Measurements from ENCODE around the gene CMC2.
A peak's percentile ranks its signal among the peaks of the same experiment; 100 is the strongest.

The CMC2 gene

DNA sequence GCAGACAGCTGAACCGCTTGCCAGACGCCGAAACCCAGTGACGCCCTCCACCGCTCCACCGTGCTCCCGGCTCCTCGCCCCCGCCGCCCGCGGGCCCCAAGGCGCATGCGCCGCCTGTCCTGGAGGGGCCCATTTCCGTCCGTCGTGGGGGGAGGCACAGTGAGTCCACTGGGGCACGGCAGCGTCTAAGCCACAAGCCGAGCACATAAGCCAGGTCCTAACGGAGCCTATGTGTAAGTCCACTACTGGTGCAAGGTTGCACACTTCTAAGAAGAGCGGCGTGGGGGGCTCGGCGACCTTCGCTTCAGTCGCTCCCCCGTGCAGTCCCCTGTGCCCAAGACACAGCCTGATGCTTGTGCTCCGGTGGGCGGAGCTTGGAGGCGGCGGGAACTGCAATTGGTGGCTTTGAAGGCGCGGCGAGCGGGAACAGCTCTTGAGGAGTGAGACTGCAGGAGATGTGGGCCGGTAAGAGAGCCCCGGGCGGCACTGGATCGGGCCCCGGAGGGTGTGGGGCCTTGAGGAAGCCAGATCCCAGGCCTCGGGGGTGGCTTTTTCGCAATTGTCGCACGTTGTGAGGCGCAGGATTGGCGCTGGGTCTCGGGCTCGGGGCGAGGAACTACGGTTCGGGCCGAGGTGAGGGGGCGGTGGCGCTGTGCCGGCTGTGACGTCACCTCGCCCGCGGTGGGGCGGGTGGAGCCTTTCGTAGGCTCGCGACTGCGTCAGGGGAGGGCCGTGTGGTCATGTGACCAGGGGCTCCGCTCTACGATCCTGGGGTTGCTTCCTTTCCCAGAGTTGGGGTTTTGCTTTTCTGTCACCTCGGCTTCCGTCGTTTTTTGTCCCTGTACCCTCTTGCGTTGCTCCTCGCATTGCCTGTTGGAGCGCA is at the start of gene CMC2, which contains the start of gene CENPN:
CMC2 (minus strand) TSS at position 73 of the 883 bp plus-strand sequence. CDS start 9,491 bp downstream, outside the sequence.
CENPN (plus strand) TSS at position 402 of the 883 bp plus-strand sequence. CDS start 4,726 bp downstream, outside the sequence.
- DNase-seq, result peak; percentile 98

DNA sequence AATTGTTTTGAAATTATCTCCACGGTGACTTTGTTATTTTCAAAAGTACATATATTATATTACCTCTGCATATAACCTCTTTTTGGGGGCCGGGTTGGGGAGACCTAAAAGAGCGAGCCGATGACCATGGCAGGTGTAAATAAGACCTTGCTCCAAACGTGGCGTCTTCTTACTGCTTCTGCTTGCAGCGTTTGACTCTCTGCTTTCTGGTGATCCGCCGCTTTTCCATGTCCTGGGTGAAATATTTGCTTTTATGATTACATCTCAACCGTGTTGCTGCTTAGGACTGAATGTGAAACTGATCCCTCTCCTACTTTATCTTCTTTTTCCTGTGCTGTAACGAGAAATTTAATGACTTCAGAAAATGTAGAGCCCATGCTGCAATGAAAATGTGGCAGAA is 47.1 kb upstream of the CMC2 start:
- no peak for DNase-seq

DNA sequence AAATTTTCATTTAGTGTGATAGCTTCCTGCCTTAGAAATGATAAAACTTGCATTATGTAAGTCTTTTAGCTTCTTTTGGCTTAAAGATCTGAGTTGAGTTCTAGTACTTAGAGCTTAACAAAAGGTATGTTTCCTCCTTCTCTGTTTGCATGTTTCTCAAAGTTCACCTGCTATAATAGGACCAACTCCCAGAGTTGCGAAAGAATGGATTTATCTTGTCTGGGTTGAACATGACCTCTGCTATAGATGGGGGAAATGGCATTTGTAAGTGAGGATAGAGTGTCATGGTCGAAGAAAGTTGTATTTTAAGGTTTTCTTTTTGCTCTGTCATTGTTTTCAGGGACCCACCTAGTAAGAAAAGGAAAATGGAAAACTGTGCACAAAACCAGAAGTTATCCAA is 36.1 kb upstream of the CMC2 start:
- DNase-seq, result no peak

DNA sequence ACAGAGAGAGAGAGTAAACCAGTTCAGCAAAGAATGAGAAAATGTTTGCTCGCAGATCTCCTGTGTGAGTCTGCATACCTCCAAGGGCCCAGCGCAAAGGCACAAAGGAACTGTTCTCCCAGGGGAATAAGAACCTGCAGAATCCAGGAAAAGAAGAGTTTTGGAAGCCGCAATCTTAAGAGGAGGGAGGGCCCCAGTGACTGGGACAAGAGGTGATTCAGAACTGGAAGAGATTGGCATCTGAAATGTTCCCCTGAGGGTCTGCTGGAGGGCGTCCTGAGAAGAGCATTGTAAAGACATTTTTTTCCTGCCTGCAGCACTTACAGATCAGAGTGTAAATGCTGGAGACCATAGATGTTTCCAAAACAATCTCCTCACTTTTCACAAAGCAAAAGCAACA is 35.0 kb upstream of the CMC2 start:
- DNase-seq, result no peak

DNA sequence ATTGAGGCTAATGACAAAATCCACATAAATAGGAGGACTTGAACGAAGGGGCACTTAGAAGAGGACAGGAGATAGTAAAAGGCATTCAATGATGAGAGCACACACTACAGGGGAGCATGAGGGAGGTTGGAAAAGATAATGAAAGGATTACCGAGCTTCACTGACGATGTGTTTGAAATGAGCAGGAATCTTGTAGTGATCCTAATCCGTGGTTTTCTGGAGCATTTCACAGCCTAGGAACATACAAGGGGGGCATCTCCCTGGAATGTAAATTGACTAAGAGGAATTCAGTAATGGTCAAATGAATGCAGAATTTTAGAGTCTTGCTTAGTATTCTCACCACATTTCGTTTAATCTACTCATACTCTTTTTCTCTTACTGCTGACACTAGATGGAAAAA is 34.2 kb upstream of the CMC2 start:
- DNase-seq, result no peak

DNA sequence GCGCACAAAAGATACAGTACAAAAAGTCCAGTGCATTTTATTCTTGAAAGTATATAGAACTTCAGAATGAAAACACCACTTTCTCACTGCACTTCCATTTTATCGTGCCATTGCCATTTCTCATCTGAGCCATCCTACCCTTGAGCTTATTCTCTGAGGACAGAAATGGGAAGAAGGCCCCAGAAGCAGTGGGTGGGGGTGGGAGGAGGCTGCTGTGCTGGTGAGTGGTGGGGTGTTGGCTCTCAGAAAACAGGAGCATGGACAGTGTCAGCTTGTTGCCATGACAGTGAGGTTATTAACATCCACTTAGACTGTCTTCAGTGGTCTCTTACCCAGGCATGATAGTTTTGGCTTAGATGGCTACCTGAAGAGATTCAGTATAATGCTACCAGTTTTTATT is 33.4 kb upstream of the CMC2 start:
- no peak for DNase-seq

DNA sequence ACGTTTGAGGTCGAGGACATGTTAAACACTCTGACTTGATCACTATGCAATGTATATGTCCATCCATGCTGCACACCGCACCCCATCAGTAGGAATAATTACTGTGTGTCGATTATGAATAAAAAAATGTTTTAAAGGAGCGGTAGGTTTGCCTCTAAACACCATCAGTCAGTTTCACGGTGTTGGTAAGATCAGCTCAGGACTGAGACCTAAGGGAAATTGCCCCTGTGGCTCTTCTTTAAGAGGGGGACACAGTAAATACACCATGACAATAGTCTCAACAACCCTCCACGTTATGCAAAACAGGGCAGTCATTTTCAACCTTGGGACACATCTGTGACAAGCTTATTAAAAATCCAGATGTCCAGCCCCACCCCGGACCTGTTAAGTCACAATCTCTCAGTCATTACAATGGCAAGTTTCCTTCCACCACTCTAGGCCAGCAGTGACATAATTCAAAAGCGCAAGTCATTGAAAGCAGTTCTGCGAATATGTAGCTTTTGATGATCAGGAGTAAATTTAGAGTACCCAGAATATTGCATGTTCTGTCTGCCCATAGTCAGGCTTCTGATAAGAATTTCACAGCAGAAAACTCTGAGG is 30.2 kb upstream of the CMC2 start:
- DNase-seq, result no peak

DNA sequence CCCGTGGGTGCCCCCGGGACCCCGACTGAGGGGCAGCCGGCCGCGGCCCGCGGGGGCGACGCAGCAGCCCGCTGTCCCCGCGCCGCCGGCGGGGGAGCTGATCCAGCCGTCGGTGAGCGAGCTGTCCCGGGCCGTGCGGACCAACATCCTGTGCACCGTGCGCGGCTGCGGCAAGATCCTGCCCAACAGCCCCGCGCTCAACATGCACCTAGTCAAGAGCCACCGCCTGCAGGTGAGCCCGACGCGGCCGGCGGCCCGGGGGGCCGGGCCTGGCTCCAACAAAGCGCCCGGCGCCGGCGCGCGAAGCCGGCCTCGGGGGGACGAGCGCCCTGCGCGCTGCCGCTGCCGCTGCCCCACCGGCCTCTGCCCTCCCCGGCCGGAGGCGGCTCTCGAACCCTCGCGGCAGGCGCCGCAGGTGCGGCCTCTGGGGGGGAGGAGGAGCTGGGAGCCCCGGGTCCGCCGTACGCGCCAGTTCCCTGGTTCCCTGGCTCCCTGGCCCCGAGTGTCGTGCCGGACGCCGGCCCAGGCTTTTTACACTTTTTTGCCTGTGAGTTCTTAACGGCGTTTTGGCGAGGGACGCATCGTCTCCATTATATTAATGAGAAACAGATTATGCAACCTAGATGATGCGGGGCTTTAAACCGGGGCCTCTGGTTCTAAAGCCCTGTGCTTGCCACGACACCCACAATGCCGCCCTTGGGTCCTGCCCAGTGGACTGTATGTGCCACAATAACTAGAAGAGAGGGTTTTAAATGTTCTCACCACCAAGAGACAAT is 29.5 kb upstream of the CMC2 start:
- DNase-seq, result peak; percentile 63

DNA sequence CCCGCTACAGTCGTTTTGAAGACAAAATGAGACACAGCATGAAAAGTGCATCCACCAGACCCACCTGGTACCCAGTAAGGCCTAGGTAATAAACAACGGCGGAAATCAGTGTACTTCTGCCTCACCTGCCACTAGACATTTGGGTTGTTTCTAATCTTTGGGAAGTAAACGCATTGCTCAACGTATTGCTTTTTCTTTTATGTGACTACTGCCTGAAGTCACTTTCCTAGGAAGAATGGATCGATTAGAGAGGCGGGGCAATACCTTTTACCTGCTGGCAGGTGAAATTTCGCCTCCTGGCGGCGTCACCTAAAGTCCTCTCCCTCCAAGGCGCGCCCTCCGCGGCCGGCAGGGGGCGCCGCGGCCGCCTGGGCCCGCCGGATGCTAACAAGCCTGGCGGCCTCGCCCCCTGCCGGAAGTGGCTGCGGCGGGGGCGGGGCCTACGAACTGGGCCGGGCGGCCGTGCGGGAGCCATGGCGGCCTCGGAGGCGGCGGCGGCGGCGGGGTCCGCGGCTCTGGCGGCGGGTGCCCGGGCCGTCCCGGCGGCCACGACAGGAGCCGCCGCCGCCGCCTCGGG is 28.8 kb upstream of the CMC2 start, which contains the start of gene ATMIN:
ATMIN (plus strand) TSS at position 445 of the 577 bp plus-strand sequence; CDS start at position 474, 29 bp downstream.
- peak; percentile 94 for DNase-seq

DNA sequence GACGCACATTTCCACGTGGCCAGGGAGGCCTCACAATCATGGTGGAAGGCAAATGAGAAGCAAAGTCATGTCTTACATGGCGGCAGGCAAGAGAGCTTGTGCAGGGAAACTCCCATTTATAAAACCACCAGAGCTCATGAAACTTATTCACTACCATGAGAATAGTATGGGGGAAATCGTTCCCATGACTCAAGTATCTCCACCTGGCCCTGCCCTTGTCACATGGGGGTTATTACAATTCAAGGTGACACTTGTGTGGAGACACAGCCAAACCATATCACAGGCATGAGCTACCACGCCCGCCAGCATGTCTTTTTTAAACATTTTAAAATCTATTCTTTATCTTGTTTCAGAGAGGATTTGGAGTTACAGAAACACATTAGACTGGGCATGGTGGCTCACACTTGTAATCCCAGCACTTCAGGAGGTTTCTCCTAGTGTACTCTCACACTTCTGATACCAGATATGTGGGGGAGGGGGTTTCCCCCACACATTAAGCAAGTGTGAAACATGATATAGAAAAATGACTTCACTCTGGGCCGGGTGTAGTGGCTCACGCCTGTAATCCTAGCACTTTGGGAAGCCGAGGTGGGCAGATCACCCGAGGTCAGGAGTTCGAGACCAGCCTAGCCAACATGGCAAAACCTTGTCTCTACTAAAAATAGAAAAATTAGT is 23.4 kb upstream of the CMC2 start:
- DNase-seq, result no peak

DNA sequence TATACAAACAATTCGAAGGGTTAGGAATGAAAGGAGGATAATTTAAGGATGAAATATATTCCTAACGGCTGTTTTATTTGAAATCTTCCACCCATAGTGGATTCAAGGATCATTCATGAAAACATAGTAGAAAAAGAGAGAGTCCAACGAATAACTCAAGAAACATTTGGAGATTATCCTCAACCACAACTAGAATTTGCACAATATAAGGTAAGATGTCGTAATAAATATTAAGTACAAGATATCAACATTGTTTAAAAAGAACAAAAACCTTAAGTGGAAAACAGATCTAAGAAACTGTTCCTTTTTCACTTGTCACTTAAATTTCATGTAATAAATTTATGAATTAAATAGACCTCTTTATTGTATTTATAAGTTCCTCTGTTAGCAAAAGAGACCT is 19.7 kb upstream of the CMC2 start:
- DNase-seq, result no peak

DNA sequence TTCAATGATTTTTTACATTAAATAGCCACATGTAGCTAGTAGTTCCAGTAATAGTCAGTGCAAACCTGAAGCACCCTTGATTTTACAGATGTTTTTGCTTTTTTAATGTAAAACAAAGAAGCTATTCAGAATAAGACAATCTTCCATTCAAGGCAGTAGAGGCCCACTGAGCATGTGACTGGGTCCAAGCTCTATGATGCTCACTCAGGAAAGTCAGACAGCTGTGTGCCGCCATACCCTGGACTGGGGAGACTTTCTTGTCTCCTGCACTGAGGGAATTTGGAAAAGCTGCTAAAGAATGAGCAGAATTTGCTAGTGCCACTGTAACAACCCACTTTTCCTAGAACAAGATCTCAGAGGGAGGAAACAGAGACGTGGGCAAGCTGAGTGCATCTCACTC is 11.8 kb upstream of the CMC2 start:
- DNase-seq, result no peak

DNA sequence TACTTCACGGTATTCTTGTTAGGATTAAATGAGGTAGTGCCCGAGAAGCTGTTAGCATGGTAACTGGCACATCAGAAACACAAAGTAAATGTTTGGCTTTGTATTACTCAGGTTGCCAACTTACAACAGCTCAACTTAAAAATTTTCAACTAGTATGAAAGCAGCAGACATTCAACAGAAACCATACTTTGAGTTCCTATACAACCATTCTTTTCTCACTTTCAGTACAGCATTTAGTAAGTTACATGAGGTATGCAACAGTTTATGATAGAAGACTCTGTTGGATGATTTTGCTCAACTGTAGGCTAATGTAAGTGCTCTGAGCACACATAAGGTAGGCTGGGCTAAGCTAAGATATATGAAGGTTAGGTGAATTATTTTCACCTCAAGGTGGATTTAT is 8.0 kb upstream of the CMC2 start:
- DNase-seq, result no peak

DNA sequence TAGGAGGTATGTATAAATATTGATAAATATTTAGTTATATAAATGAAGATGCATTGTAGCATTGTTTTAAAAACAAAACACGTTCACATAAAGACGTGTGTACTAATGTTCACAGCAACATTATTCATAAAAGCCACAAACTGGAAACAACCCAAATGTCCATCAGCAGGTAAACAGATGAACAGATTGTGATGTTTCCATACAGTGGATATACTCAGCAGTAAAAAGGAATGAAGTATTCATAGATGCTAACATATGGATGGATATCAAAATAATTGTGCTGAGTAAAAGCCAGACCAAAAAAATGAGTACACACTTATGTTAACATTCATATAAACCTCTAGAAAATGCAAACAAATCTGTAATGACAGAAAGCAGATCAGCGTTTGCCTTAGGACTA is 6.3 kb upstream of the CMC2 start:
- DNase-seq, result no peak

DNA sequence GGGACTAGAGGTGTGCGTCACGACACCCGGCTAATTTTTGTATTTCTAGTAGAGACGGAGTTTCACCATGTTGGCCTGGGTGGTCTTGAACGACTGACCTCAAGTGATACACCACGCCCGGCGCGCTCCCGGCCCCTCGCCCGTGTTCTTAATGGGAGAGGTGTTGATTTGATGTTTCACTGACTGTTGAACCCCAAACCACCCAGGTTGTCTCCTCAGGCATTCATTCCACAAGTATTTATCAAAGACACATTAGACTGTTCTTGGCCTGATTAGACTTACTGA is 1.8 kb upstream of the CMC2 start:
- DNase-seq, result no peak

DNA sequence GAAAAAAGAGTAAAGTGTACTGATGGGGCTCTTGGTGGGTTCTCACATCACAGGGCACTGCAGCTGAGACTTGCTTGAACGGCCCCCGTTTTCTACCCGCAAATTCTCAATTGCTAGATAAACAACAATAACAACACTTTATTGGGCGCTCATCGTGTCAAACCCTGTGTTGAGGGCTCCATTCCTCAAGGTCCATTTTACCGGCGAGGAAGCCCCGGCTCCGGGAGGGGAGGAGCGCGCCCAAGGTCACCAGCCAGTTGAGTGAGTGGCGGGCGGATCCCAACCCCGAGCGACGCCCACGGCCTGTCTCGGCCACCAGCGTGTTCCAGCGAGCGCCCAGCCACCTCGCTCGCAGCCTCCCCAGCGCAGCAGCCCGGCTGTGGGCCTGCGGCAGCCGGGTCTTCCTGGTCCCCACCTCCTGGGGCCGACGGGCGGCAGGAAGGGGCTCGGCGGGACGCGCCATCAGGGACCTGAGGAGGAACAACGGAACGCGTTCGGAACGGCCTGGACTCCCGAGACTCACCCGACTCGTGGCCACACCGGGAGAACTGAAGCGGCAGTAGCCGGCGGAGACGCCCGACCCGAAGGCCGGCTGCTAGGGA is 373 bp downstream of the CMC2 start:
- DNase-seq, result peak; percentile 73

DNA sequence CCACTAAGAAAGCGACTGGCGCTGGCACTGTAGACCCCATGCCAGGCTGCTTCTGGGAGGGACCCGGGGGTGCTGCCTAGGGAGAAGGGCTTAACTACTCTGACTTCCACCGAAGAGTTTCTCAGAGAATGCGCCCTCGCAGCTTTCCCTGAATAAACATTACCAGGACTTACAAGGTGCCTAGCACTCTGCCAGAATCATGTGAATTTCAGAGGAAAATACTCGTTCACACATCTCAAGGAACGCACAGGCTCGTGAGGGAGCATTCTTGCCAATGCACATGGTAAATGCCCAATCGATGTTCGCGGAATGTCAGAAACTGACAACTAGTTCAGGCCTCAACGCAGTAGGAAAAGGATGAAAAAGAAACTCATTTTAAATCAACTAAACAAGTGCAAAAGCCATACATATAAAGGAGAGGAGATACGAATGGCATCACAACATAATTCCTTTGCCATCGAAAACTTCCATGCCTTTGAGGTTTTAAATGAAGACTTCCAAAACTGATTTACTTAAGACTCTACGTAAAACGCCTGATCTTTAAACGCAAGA is 999 bp downstream of the CMC2 start:
- DNase-seq, result no peak

DNA sequence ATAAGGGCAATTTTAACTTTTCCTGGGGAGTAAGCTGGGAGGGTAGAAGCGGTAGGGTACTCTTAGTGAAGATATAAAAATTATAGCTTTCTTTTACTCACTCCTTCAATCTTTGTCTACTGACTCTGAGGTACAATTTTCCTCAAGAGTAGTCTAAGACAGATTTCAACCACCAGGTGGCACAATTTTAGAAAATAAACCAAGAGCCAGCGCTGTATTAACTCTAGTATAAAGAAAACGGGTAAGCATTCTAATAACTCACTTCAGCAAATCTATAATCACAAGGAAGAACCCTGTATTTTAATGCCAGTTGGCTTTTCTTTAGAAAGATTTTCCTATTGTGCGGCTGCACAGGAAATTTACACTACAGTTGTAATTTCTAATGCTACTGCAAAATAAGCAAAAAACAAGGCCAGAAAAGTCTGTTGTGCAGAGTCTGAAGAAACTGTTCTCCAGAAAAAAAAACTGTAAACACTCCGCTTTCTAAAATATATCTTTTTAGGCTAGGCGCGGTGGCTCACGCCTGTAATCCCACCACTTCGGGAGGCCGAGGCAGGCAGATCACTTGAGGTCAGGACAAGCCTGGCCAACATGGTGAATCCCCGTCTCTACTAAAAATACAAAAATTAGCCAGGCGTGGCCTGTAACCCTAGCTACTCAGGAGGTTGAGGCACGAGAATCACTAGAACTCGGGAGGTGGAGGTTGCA is 1.9 kb downstream of the CMC2 start:
- DNase-seq, result peak; percentile 33

DNA sequence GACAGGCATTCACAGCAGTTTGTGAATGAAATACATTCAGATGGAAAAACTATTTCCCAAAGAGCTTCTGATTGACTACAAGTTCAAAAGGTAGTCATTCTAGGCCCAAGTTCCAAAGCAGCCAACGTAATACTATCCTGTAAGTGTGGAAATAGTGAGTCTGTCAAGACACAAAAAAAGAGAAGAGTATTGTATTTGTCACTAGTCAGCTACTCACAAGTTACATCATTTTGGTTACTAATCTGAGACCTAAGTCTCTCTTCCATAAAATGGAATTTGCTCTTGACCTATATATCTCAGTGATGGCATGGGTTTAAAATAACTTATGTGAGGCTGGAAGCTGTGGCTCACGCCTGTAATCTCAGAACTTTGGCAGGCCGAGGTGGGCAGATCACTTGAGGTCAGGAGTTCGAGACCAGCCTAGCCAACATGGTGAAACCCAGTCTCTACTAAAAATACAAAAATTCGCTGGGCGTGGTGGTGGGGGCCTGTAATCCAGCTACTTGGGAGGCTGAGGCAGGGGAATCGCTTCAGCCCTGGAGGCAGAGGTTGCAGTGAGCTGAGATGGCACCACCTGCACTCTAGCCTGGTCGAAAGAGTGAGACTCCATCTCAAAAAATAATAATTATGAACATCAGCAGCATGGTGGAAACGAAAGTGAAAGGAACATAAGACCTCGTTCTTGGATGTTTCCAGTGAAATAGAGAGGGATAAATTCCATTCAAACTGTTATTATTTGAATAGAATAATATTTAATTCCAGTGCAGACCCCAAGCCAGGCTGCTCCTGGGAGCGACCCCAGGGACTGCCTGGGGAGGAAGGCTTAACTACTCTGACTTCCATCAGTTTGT is 2.9 kb downstream of the CMC2 start:
- no peak for DNase-seq

DNA sequence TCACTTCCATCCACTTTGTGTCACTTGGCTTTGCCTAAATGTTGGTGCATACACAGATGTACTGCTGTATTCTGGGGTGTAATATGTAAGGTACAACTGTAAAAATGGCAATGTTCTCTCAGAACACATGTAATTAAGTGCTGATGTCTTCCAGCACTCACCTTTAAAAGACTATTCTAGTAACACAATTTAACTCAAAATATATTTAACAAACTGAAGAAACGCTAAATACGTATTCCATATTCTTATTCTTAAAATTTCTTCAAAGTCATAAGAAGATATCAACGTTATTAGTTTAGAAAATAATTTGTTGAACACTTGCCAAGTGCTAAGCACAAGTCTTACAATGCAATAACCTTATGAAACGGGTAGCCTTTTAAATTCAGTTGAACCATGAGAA is 3.6 kb downstream of the CMC2 start:
- no peak for DNase-seq
